Keratinocyte (primary cell): ENCODE data around the gene OARD1. TPM values are rescaled to one million over a fixed set of nuclear protein-coding genes. Genes with fewer than 3 reads are reported as not detected.
"Not testable (repeated sequence)": the region's sequence is repeated elsewhere in the genome, so short reads cannot be mapped to it uniquely, and the experiment has no call there.

Experiments used
- DNase-seq: peaks from one replicate; pipeline ENCODE4 v3.0.0-alpha.2; 2011; ENCODE audit warnings: low read depth, missing footprints, low spot score
- FAIRE-seq: peaks from 2 replicates; lab custom pipeline; 2011; peaks lifted over from hg19 to GRCh38; lab: Jason Lieb, UNC
- H2AFZ ChIP-seq: 2 replicates; pipeline ENCODE4 v1.6.0; 2012; ENCODE audit warnings: low read length, control low read depth, inconsistent platforms; ENCODE audit not compliant: control insufficient read depth
- H3K27ac ChIP-seq: 2 replicates; pipeline ENCODE4 v1.5.1; 2011; ENCODE audit warnings: low read length; ENCODE audit not compliant: control insufficient read depth, insufficient read depth
- H3K27me3 ChIP-seq: 3 replicates; pipeline ENCODE4 v1.6.0; 2011; ENCODE audit warnings: low read length; ENCODE audit not compliant: control insufficient read depth, insufficient read depth; ENCODE audit errors: extremely low read depth
- H3K36me3 ChIP-seq, 2 experiments: 2 replicates in 1 of 2; 3 replicates in 1 of 2; pipeline ENCODE4 v1.5.1; 2011; ENCODE audit warnings: low read length in 2 of 2, mild to moderate bottlenecking in 1 of 2; ENCODE audit not compliant: control insufficient read depth in 2 of 2, insufficient read depth in 2 of 2; ENCODE audit errors: extremely low read depth in 1 of 2
- H3K4me1 ChIP-seq: 3 replicates; pipeline ENCODE4 v1.5.1; 2011; ENCODE audit warnings: low read length; ENCODE audit not compliant: control insufficient read depth, insufficient read depth; ENCODE audit errors: extremely low read depth
- H3K4me2 ChIP-seq: 3 replicates; pipeline ENCODE4 v1.6.0; 2011; ENCODE audit warnings: low read depth, low read length; ENCODE audit not compliant: control insufficient read depth, insufficient read depth; ENCODE audit errors: extremely low read depth
- H3K4me3 ChIP-seq, 3 experiments: fragments of 200-600 bp in 1 of 3; sonication (generic) in 1 of 3; 2 replicates in 2 of 3; 3 replicates in 1 of 3; pipeline ENCODE4 v1.5.1; 2011 to 2016; ENCODE audit warnings: low read length in 3 of 3, mild to moderate bottlenecking in 3 of 3, control low read depth in 2 of 3, inconsistent platforms in 1 of 3, low read depth in 1 of 3, mixed read lengths in 1 of 3, mixed run types in 1 of 3, moderate library complexity in 1 of 3; ENCODE audit not compliant: control insufficient read depth in 2 of 3, insufficient read depth in 2 of 3; ENCODE audit errors: extremely low read depth in 1 of 3
- H3K79me2 ChIP-seq: 2 replicates; pipeline ENCODE4 v1.6.0; 2012; ENCODE audit warnings: low read length; ENCODE audit not compliant: control insufficient read depth, insufficient read depth
- H3K9ac ChIP-seq: 3 replicates; pipeline ENCODE4 v1.6.0; 2011; ENCODE audit warnings: low read length; ENCODE audit not compliant: control insufficient read depth, insufficient read depth; ENCODE audit errors: extremely low read depth
- H3K9me1 ChIP-seq: 3 replicates; pipeline ENCODE4 v1.6.0; 2011; ENCODE audit warnings: low read length; ENCODE audit not compliant: control insufficient read depth, insufficient read depth; ENCODE audit errors: extremely low read depth
- H3K9me3 ChIP-seq: 2 replicates; pipeline ENCODE4 v1.5.1; 2012; ENCODE audit warnings: low read depth, low read length; ENCODE audit not compliant: control insufficient read depth
- H4K20me1 ChIP-seq: 3 replicates; pipeline ENCODE4 v1.6.0; 2011; ENCODE audit warnings: low read length; ENCODE audit not compliant: control insufficient read depth, insufficient read depth; ENCODE audit errors: extremely low read depth
- CTCF ChIP-seq, 3 experiments: IDR thresholded peaks in 1 of 3; conservative IDR thresholded peaks in 1 of 3; optimal IDR thresholded peaks in 1 of 3; 2 replicates in 2 of 3; 3 replicates in 1 of 3; pipeline versions ENCODE3 to v1.5.1; 2011; ENCODE audit warnings: low read length in 3 of 3, mild to moderate bottlenecking in 3 of 3, moderate library complexity in 2 of 3, control low read depth in 1 of 3, inconsistent platforms in 1 of 3; ENCODE audit not compliant: insufficient read depth in 2 of 3; ENCODE audit errors: extremely low read depth in 1 of 3
- EZH2 ChIP-seq: IDR thresholded peaks from one replicate; pipeline ENCODE4 v1.6.1; 2012; ENCODE audit warnings: inconsistent platforms, mild to moderate bottlenecking, low read length, moderate library complexity
- dilution Hi-C: fragments of 300-500 bp; cut with MboI; formaldehyde crosslinking; loops from one replicate; pipeline ENCODE4 v1.7.0; 2020; ENCODE audit warnings: low sequenced_read_pairs; ENCODE audit not compliant: extremely low pct_ligation_motif_present
- polyA plus RNA-seq, 5 experiments: library from polyadenylated mRNA; depleted of rRNA in 3 of 5; stranded (reverse) in 3 of 5; stranded (forward) in 1 of 5; unstranded in 1 of 5; fragments of >200 nt; gene quantifications; 1 replicate in 1 of 5; 2 replicates in 3 of 5; 3 replicates in 1 of 5; pipeline versions ENCODE4 v1.2.1 to v1.2.3, GENCODE V29; 2011 to 2012; ENCODE audit warnings: missing spikeins in 2 of 5, low read depth in 1 of 5, low replicate concordance in 1 of 5

OARD1 gene
- polyA plus RNA-seq, 1 donor (not counting 4 experiments of a cell fraction or from before 2014, with no cell fraction given), result 20.3 TPM

GRCh38 chr6:41017663-41018062 lies 54.5 kb downstream of the OARD1 start:
- dilution Hi-C loops, result no loop called here

GRCh38 chr6:41015860-41016259 lies 56.3 kb downstream of the OARD1 start:
- H3K9ac ChIP-seq, H3K27ac ChIP-seq, H3K79me2 ChIP-seq, H3K36me3 ChIP-seq, H3K9me1 ChIP-seq, H4K20me1 ChIP-seq, H3K4me1 ChIP-seq, H3K27me3 ChIP-seq, DNase-seq, H3K4me2 ChIP-seq, dilution Hi-C loops, H3K4me3 ChIP-seq, H2AFZ ChIP-seq, H3K9me3 ChIP-seq, FAIRE-seq: not testable (repeated sequence)

More at GRCh38 chr6:41017663-41018062, 54.5 kb downstream of the OARD1 start:
- Histone ChIP-seq H3K4me3 (no peak overlapping the region), H3K79me2 (no peaks in the 10 kb centered on the region), H3K27ac (no peak overlapping the region), H3K4me2 (no peak overlapping the region), H3K9me1 (no peaks in the 10 kb centered on the region), H3K9ac (no peak overlapping the region), H4K20me1 (no peaks in the 10 kb centered on the region), H3K36me3 (no peaks in the 10 kb centered on the region), H3K4me1 (peaks cover 14% of the 10 kb centered on the region), H3K27me3 (no peaks in the 10 kb centered on the region), H2AFZ (no peak overlapping the region), H3K9me3 (peaks cover 2% of the 10 kb centered on the region)
- FAIRE-seq, result no peak
- no peak for DNase-seq
- TF ChIP-seq EZH2, result no peak
- no peak for TF ChIP-seq CTCF (optimal IDR thresholded peaks at IDR 0.05 in 1 of 3, IDR thresholded peaks at IDR 0.05 in 1 of 3, conservative IDR thresholded peaks at IDR 0.05 in 1 of 3; ENCODE audit: extremely low read depth in 1 of 3, insufficient read depth in 2 of 3, low read length in 3 of 3)

- no peak overlapping the region for H3K27ac ChIP-seq
- H3K9me1 ChIP-seq, result no peaks in the 10 kb centered on the region
- no peaks in the 10 kb centered on the region for H4K20me1 ChIP-seq
- DNase-seq (no peak), FAIRE-seq (no peak)
- H2AFZ ChIP-seq, result no peak overlapping the region
- TF ChIP-seq CTCF (optimal IDR thresholded peaks at IDR 0.05 in 1 of 3, IDR thresholded peaks at IDR 0.05 in 1 of 3, conservative IDR thresholded peaks at IDR 0.05 in 1 of 3; ENCODE audit: extremely low read depth in 1 of 3, insufficient read depth in 2 of 3, low read length in 3 of 3), result no peak
- no peak for TF ChIP-seq EZH2
- no peak overlapping the region for H3K9ac ChIP-seq
- H3K4me1 ChIP-seq, result no peaks in the 10 kb centered on the region
- no peaks in the 10 kb centered on the region for H3K9me3 ChIP-seq
- no peaks in the 10 kb centered on the region for H3K79me2 ChIP-seq
- dilution Hi-C loops, result no loop called here
- no peak overlapping the region for H3K4me3 ChIP-seq
- no peak overlapping the region for H3K4me2 ChIP-seq
- no peaks in the 10 kb centered on the region for H3K27me3 ChIP-seq
- no peaks in the 10 kb centered on the region for H3K36me3 ChIP-seq
Observed at GRCh38 chr6:41014780-41015179, 57.4 kb downstream of the OARD1 start.
